Type B pancreatic cell (in vitro differentiated cells): ENCODE results near the gene ATG7. TPM values are rescaled to one million over a fixed set of nuclear protein-coding genes. Genes with fewer than 3 reads are reported as not detected.

Experiments used
- DNase-seq: peaks from one replicate; pipeline ENCODE4 v3.0.0; 2021; ENCODE audit warnings: mixed read lengths; ENCODE audit not compliant: unreplicated experiment; ENCODE audit errors: extremely low spot score
- H3K27ac Mint-ChIP-seq: 2 replicates; pipeline ENCODE4 v1.8.0; 2021; ENCODE audit warnings: mild to moderate bottlenecking, mixed read lengths
- H3K27me3 Mint-ChIP-seq: 2 replicates; pipeline ENCODE4 v1.8.0; 2021; ENCODE audit warnings: mixed read lengths
- H3K36me3 Mint-ChIP-seq: 2 replicates; pipeline ENCODE4 v1.8.0; 2021; ENCODE audit warnings: mixed read lengths
- H3K4me1 Mint-ChIP-seq: one replicate; pipeline ENCODE4 v1.8.0; 2021; ENCODE audit warnings: mixed read lengths; ENCODE audit not compliant: unreplicated experiment
- H3K4me3 Mint-ChIP-seq: 2 replicates; pipeline ENCODE4 v1.8.0; 2021; ENCODE audit warnings: mild to moderate bottlenecking, mixed read lengths
- H3K9me3 Mint-ChIP-seq: 2 replicates; pipeline ENCODE4 v1.8.0; 2021; ENCODE audit warnings: mixed read lengths
- total RNA-seq: library from RNA; stranded (reverse); gene quantifications from 2 replicates; pipeline ENCODE4 v1.2.1, GENCODE V29; 2021; ENCODE audit warnings: low replicate concordance
- TF ChIP-seq, protein P1 (sequence below): fragments of 200-600 bp; sonication (generic); conservative IDR thresholded peaks from 2 replicates; pipeline ENCODE4 v1.5.0; 2021; ENCODE audit warnings: antibody characterized with exemption, mild to moderate bottlenecking

ATG7 gene
- total RNA-seq, 1 donor from 2014 or later, result 32.4 TPM

GRCh38 chr3:11603628-11604027 is 331.4 kb downstream of the ATG7 start:
- DNase-seq, result no peak
- Mint-ChIP-seq H3K27me3 (no peaks in the 10 kb centered on the region), H3K4me3 (peak overlapping the region; percentile 44), H3K36me3 (peaks cover 40% of the 10 kb centered on the region), H3K27ac (peak overlapping the region; percentile 50), H3K4me1 (peaks cover 84% of the 10 kb centered on the region), H3K9me3 (no peaks in the 10 kb centered on the region)
- TF ChIP-seq, protein P1, sequence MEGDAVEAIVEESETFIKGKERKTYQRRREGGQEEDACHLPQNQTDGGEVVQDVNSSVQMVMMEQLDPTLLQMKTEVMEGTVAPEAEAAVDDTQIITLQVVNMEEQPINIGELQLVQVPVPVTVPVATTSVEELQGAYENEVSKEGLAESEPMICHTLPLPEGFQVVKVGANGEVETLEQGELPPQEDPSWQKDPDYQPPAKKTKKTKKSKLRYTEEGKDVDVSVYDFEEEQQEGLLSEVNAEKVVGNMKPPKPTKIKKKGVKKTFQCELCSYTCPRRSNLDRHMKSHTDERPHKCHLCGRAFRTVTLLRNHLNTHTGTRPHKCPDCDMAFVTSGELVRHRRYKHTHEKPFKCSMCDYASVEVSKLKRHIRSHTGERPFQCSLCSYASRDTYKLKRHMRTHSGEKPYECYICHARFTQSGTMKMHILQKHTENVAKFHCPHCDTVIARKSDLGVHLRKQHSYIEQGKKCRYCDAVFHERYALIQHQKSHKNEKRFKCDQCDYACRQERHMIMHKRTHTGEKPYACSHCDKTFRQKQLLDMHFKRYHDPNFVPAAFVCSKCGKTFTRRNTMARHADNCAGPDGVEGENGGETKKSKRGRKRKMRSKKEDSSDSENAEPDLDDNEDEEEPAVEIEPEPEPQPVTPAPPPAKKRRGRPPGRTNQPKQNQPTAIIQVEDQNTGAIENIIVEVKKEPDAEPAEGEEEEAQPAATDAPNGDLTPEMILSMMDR, result no peak

- Mint-ChIP-seq H3K36me3 (peaks cover 37% of the 10 kb centered on the region), H3K27me3 (no peaks in the 10 kb centered on the region), H3K4me3 (peak overlapping the region; percentile 39), H3K27ac (peak overlapping the region; percentile 50), H3K9me3 (no peaks in the 10 kb centered on the region), H3K4me1 (peaks cover 87% of the 10 kb centered on the region)
- TF ChIP-seq, protein P1, result no peak
- no peak for DNase-seq
Observed at GRCh38 chr3:11604139-11604892, 332.1 kb downstream of the ATG7 start.

GRCh38 chr3:11605398-11605797 is 333.2 kb downstream of the ATG7 start:
- Mint-ChIP-seq H3K9me3 (no peaks in the 10 kb centered on the region), H3K36me3 (peaks cover 32% of the 10 kb centered on the region), H3K4me1 (peaks cover 92% of the 10 kb centered on the region), H3K27me3 (no peaks in the 10 kb centered on the region), H3K4me3 (peak overlapping the region; percentile 44), H3K27ac (peak overlapping the region; percentile 22)
- TF ChIP-seq, protein P1, result no peak
- no peak for DNase-seq

DNA sequence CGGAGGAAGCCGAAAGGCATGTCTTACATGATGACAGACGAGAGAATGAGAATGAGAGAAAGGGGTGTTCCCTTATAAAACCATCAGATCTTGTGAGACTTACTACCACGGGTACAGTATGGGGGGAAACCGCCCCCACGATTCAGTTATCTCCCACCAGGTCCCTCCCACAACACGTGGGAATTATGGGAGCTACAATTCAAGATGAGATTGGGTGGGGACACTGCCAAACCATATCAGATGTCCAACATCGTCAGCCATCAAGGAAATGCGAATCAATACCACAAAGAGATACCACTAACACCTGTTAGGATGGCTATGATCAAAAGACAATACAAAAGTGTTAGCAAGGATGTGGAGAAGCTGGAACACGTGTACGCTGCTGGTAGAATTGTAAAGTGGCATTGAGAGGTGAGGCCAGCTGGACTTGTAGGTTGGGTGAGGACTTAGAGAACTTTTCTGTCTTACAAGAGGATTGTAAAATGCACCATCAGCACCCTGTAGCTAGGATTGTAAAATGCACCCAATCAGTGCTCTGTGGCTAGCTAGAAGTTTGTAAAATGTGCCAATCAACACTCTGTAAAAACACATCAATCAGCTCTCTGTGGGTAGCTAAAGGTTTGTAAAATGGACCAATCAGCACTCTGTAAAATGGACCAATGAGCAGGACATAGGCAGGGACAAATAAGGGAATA is 334.0 kb downstream of the ATG7 start:
- H3K4me3 Mint-ChIP-seq, result peak overlapping the region; percentile 46
- DNase-seq, result no peak
- H3K4me1 Mint-ChIP-seq, result peaks cover 92% of the 10 kb centered on the region
- peaks cover 29% of the 10 kb centered on the region for H3K36me3 Mint-ChIP-seq
- peak overlapping the region; percentile 63 for H3K27ac Mint-ChIP-seq
- H3K27me3 Mint-ChIP-seq, result no peaks in the 10 kb centered on the region
- TF ChIP-seq, protein P1, result no peak
- no peaks in the 10 kb centered on the region for H3K9me3 Mint-ChIP-seq

DNA sequence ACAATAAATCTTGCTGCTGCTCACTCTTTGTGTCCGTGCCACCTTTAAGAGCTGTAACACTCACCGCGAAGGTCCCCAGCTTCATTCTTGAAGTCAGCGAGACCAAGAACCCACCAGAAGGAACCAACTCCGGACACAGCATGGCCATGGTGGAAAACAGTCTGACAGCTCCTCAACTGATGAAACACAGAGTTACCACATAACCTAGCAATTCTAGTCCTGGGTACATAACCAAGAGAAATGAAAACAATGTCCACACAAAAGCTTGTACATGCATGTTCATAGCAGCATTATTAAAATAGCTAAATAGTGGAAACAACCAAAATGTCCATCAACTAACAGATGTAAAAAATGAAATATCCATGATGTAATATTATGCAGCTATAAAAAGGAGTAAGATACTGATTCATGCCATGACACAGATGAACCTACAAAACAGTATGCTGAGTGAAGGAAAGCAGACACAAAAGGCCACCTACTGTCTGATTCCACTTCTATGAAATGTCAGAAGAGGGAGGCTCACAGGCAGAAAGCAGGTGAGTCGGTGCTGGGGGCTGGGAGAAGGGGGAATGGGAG is 334.8 kb downstream of the ATG7 start:
- no peak for DNase-seq
- H3K36me3 Mint-ChIP-seq, result peaks cover 26% of the 10 kb centered on the region
- peaks cover 93% of the 10 kb centered on the region for H3K4me1 Mint-ChIP-seq
- TF ChIP-seq, protein P1, result no peak
- H3K9me3 Mint-ChIP-seq, result no peaks in the 10 kb centered on the region
- no peaks in the 10 kb centered on the region for H3K27me3 Mint-ChIP-seq
- H3K4me3 Mint-ChIP-seq, result no peak overlapping the region
- peak overlapping the region; percentile 62 for H3K27ac Mint-ChIP-seq

Other genes starting within 250 kb of the ATG7 start
- 4.7 and 7.7 TPM in 2 replicates for gene HRH1, start 117.9 kb upstream of the ATG7 start, total RNA-seq